H1 (cell line): ENCODE measurements around the gene ADGRF1. TPM values are rescaled to one million over a fixed set of nuclear protein-coding genes. Genes with fewer than 3 reads are reported as not detected.

Experiments used
- CTCF ChIA-PET: fragments of 300-600 bp; sonication (Branson Sonifier 250); formaldehyde crosslinking; loops from one replicate; lab custom pipeline; 2021; ENCODE audit not compliant: partially characterized antibody; lab: Charles Lee
- POLR2A ChIA-PET: fragments of 300-600 bp; sonication (Branson Sonifier 250); formaldehyde crosslinking; loops from one replicate; lab custom pipeline; 2021; ENCODE audit warnings: inconsistent platforms; ENCODE audit not compliant: partially characterized antibody; lab: Charles Lee
- DNase-seq, 2 experiments: peaks; one replicate each; pipeline versions ENCODE4 v3.0.0 to v3.0.0-alpha.2; 2010 to 2022; ENCODE audit warnings: low spot score in 2 of 2, low read depth in 1 of 2, mixed read lengths in 1 of 2
- FAIRE-seq: peaks from 2 replicates; lab custom pipeline; 2011; peaks lifted over from hg19 to GRCh38; lab: Jason Lieb, UNC
- H2AFZ ChIP-seq: 2 replicates; pipeline ENCODE4 v1.8.1; 2012; ENCODE audit warnings: low read length, inconsistent platforms
- H2AK5ac ChIP-seq: 2 replicates; pipeline ENCODE4 v1.6.1; 2013; ENCODE audit warnings: low read depth, low read length
- H2BK120ac ChIP-seq: replicated peaks from 2 replicates; pipeline ENCODE3; 2013; ENCODE audit warnings: low read depth, low read length, inconsistent platforms
- H2BK12ac ChIP-seq: 2 replicates; pipeline ENCODE4 v1.6.1; 2013; ENCODE audit warnings: low read depth, low read length
- H2BK15ac ChIP-seq: 2 replicates; pipeline ENCODE4 v1.6.1; 2013; ENCODE audit warnings: low read length
- H2BK20ac ChIP-seq: 2 replicates; pipeline ENCODE4 v1.6.1; 2013; ENCODE audit warnings: low read length
- H2BK5ac ChIP-seq: 2 replicates; pipeline ENCODE4 v1.6.1; 2013; ENCODE audit warnings: low read depth, low read length
- H3K14ac ChIP-seq: 2 replicates; pipeline ENCODE4 v1.6.1; 2013; ENCODE audit warnings: inconsistent platforms; ENCODE audit not compliant: insufficient read length
- H3K18ac ChIP-seq: 2 replicates; pipeline ENCODE4 v1.6.1; 2013; ENCODE audit warnings: low read length; ENCODE audit errors: extremely low read depth
- H3K23ac ChIP-seq: 2 replicates; pipeline ENCODE4 v1.6.1; 2013; ENCODE audit warnings: inconsistent platforms; ENCODE audit not compliant: insufficient read length
- H3K23me2 ChIP-seq: 2 replicates; pipeline ENCODE4 v1.6.1; 2013; ENCODE audit warnings: low read depth, low read length
- H3K27ac ChIP-seq: 2 replicates; pipeline ENCODE4 v1.6.1; 2011; ENCODE audit warnings: low read depth, low read length, inconsistent platforms
- H3K27me3 ChIP-seq, 4 experiments: replicated peaks in 1 of 4; 1 replicate in 1 of 4; 2 replicates in 3 of 4; pipeline versions ENCODE4 v1.6.1 to v1.8.1; 2011 to 2013; ENCODE audit warnings: low read length in 3 of 4, mild to moderate bottlenecking in 3 of 4, inconsistent platforms in 2 of 4, mixed read lengths in 2 of 4, moderate library complexity in 1 of 4; ENCODE audit not compliant: control insufficient read depth in 3 of 4, insufficient read depth in 3 of 4; ENCODE audit errors: extremely low read depth in 1 of 4
- H3K36me3 ChIP-seq, 4 experiments: 2 replicates each; pipeline versions ENCODE4 v1.6.1 to v1.8.1; 2011 to 2013; ENCODE audit warnings: mild to moderate bottlenecking in 4 of 4, low read length in 3 of 4, moderate library complexity in 2 of 4, control low read depth in 1 of 4, inconsistent platforms in 1 of 4; ENCODE audit not compliant: insufficient read depth in 4 of 4, control insufficient read depth in 2 of 4
- H3K4ac ChIP-seq: replicated peaks from 2 replicates; pipeline ENCODE3; 2013; ENCODE audit warnings: low read length, low read depth, mixed read lengths, inconsistent platforms; ENCODE audit not compliant: insufficient read length
- H3K4me1 ChIP-seq, 4 experiments: replicated peaks in 1 of 4; 1 replicate in 1 of 4; 2 replicates in 3 of 4; pipeline versions ENCODE4 v1.6.1 to v1.8.1; 2011 to 2013; ENCODE audit warnings: low read length in 3 of 4, inconsistent platforms in 2 of 4, mixed read lengths in 1 of 4; ENCODE audit not compliant: insufficient read depth in 4 of 4, control insufficient read depth in 3 of 4
- H3K4me2 ChIP-seq, 2 experiments: 2 replicates each; pipeline versions ENCODE4 v1.6.1 to v1.8.1; 2011 to 2013; ENCODE audit warnings: low read depth in 2 of 2, low read length in 2 of 2, control low read depth in 1 of 2, inconsistent platforms in 1 of 2, mild to moderate bottlenecking in 1 of 2; ENCODE audit not compliant: insufficient read depth in 1 of 2
- H3K4me3 ChIP-seq, 4 experiments: fragments of 200-600, 300-600 bp in 1 of 4; sonication (generic), shearing (Covaris generic), sonication (Bioruptor Twin) in 1 of 4; 2 replicates each; pipeline versions ENCODE4 v1.5.1 to v1.8.1; 2011 to 2016; ENCODE audit warnings: low read length in 4 of 4, low read depth in 3 of 4, control low read depth in 2 of 4, inconsistent platforms in 2 of 4, mild to moderate bottlenecking in 2 of 4, mixed read lengths in 1 of 4, moderate library complexity in 1 of 4; ENCODE audit not compliant: insufficient read depth in 2 of 4; ENCODE audit errors: extremely low read depth in 1 of 4
- H3K56ac ChIP-seq: replicated peaks from 2 replicates; pipeline ENCODE3; 2013; ENCODE audit warnings: low read depth, mild to moderate bottlenecking, mixed read lengths, low read length, inconsistent platforms; ENCODE audit not compliant: insufficient read length
- H3K79me1 ChIP-seq: 2 replicates; pipeline ENCODE4 v1.6.1; 2013; ENCODE audit warnings: low read depth, low read length, control low read depth
- H3K79me2 ChIP-seq, 2 experiments: 2 replicates each; pipeline versions ENCODE4 v1.6.1 to v1.8.1; 2012 to 2013; ENCODE audit warnings: low read length in 2 of 2, mild to moderate bottlenecking in 2 of 2, inconsistent platforms in 1 of 2; ENCODE audit not compliant: insufficient read depth in 2 of 2, control insufficient read depth in 1 of 2
- H3K9ac ChIP-seq, 4 experiments: replicated peaks in 1 of 4; 1 replicate in 1 of 4; 2 replicates in 3 of 4; pipeline versions ENCODE4 v1.6.1 to v1.8.1; 2011 to 2013; ENCODE audit warnings: low read depth in 3 of 4, low read length in 3 of 4, control low read depth in 2 of 4, mild to moderate bottlenecking in 2 of 4, moderate library complexity in 2 of 4, inconsistent platforms in 1 of 4; ENCODE audit errors: extremely low read depth in 1 of 4
- H3K9me3 ChIP-seq, 2 experiments: 2 replicates each; pipeline versions ENCODE4 v1.6.1 to v1.8.1; 2012 to 2013; ENCODE audit warnings: mild to moderate bottlenecking in 2 of 2, moderate library complexity in 2 of 2, control low read depth in 1 of 2, inconsistent platforms in 1 of 2, low read depth in 1 of 2, low read length in 1 of 2, mixed read lengths in 1 of 2; ENCODE audit not compliant: insufficient read depth in 2 of 2
- H4K20me1 ChIP-seq, 2 experiments: replicated peaks in 1 of 2; 2 replicates each; pipeline versions ENCODE3 to v1.8.1; 2011 to 2013; ENCODE audit warnings: inconsistent platforms in 2 of 2, low read length in 2 of 2, mild to moderate bottlenecking in 1 of 2; ENCODE audit not compliant: insufficient read depth in 2 of 2, control insufficient read depth in 1 of 2
- H4K5ac ChIP-seq: 2 replicates; pipeline ENCODE4 v1.6.1; 2013; ENCODE audit warnings: low read length, low read depth, mixed read lengths, inconsistent platforms; ENCODE audit not compliant: insufficient read length
- H4K8ac ChIP-seq: 2 replicates; pipeline ENCODE4 v1.8.0; 2013; ENCODE audit warnings: mild to moderate bottlenecking, moderate library complexity, low read length, inconsistent platforms; ENCODE audit not compliant: insufficient read depth; ENCODE audit errors: extremely low read depth
- H4K91ac ChIP-seq: replicated peaks from 2 replicates; pipeline ENCODE3; 2013; ENCODE audit warnings: low read length, mixed read lengths, inconsistent platforms; ENCODE audit not compliant: insufficient read length
- CREB1 ChIP-seq: IDR thresholded peaks from 2 replicates; pipeline ENCODE4 v1.6.1; 2012; ENCODE audit warnings: inconsistent platforms
- TEAD4 ChIP-seq: IDR thresholded peaks from 2 replicates; pipeline ENCODE4 v1.6.1; 2012; ENCODE audit warnings: low read depth, low read length, inconsistent platforms, mixed read lengths
- WGBS, 2 experiments: shearing (Covaris generic) in 1 of 2; methylation state at CpG; one replicate each; pipeline versions ENCODE4 v1.1.6 to v1.1.7; 2013 to 2015; ENCODE audit warnings: low lambda C conversion rate in 2 of 2, mixed read lengths in 2 of 2, inconsistent platforms in 1 of 2, low coverage in 1 of 2, missing lambda C conversion rate in 1 of 2; ENCODE audit not compliant: insufficient replicate concordance in 2 of 2, insufficient coverage in 1 of 2, insufficient read length in 1 of 2; ENCODE audit errors: extremely low coverage in 1 of 2, missing lambda C conversion rate in 1 of 2; 5-methylcytosine and 5-hydroxymethylcytosine counted together
- polyA plus RNA-seq, 7 experiments: library from polyadenylated mRNA; depleted of rRNA in 3 of 7; stranded (reverse) in 5 of 7; unstranded in 2 of 7; fragments of >200 nt in 5 of 7; fragments of 200-250 nt in 2 of 7; gene quantifications; 1 replicate in 5 of 7; 2 replicates in 1 of 7; 4 replicates in 1 of 7; pipeline versions ENCODE4 v1.2.1 to v1.2.3, GENCODE V29; 2011 to 2013; ENCODE audit warnings: missing spikeins in 2 of 7, mixed read lengths in 2 of 7
- total RNA-seq: library from RNA; stranded (reverse); fragmentation: NEBNext Ultra II Directional; extraction: Animal tissue kit (Norgen Biotek cat#: 25700); gene quantifications from 2 replicates; pipeline ENCODE4 v1.2.1, GENCODE V29; 2021

The ADGRF1 gene
- total and polyA plus RNA-seq, 2 of the 8 experiments (the other 6 are each of a cell fraction or from before 2014, with no cell fraction given), result not detected

DNA sequence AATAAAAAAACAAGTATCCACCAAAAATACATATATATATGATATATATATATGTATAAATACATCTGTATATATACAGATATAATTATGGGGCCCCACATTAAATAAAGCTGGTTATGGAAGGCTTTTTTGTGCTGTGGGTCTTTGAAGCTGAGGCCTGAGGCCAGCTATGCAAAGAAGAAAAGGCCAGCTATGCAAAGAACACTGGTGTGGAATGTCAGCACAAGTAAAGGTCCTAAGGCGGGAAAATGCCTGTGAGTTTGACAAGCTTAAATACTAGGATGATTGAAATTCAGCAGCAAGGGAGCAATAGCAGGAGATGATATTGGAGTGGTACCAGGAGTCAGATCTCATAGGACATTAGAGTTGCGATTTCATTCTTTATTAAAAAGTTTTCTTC lies 25.2 kb downstream of the ADGRF1 start:
- Histone ChIP-seq H3K4me3 (no peak overlapping the region), H4K8ac (no peak overlapping the region), H3K9ac (no peak overlapping the region), H2AFZ (no peak overlapping the region), H3K4ac (no peak overlapping the region), H3K79me1 (no peaks in the 10 kb centered on the region), H3K23ac (no peak overlapping the region), H2BK5ac (no peak overlapping the region), H3K27me3 (peaks cover 0 to 1% (median 0%) of the 10 kb centered on the region in 4 experiments; a peak in 1 of 7 replicates), H4K91ac (no peak overlapping the region), H3K18ac (no peak overlapping the region), H3K4me1 (no peaks in the 10 kb centered on the region), H3K9me3 (no peaks in the 10 kb centered on the region), H3K79me2 (no peaks in the 10 kb centered on the region), H3K27ac (no peak overlapping the region), H4K5ac (no peak overlapping the region), H2BK15ac (no peak overlapping the region), H3K4me2 (no peak overlapping the region), H3K14ac (no peak overlapping the region), H3K56ac (no peak overlapping the region), H2BK120ac (no peak overlapping the region), H3K23me2 (no peaks in the 10 kb centered on the region; the same call in 1 of the 2 replicates), H2BK20ac (no peak overlapping the region), H2BK12ac (no peak overlapping the region), H2AK5ac (no peak overlapping the region), H4K20me1 (no peaks in the 10 kb centered on the region), H3K36me3 (no peaks in the 10 kb centered on the region)
- FAIRE-seq, result no peak
- DNase-seq, result no peak
- ChIA-PET POLR2A (interaction anchor here (1.2 kb wide), 1 partner anchor 26 kb away, joined by 3 read pairs; the partner anchor contains the start of gene ADGRF1), CTCF (interaction anchor here (0.6 to 2.6 kb wide), 10 partner anchors 15 to 832 kb away, joined by 3 to 9 read pairs (median 3); no protein-coding TSS in a partner anchor)
- 93% methylated on average over 2 of the region's 2 CpGs; no CpG with 5 or more reads in 1 of the 2 experiments for WGBS, 2 experiments
- TF ChIP-seq TEAD4 (peak; percentile 46; the same call in 1 of the 2 replicates), CREB1 (no peak)
